LNCAP (cell line): ENCODE measurements around the gene RPIA.

Source experiments
- CTCF ChIP-seq: fragments of 450-650 bp; IDR thresholded peaks from 2 replicates; pipeline ENCODE4 v1.5.1; 2017; ENCODE audit warnings: mild to moderate bottlenecking

Gene RPIA

GRCh38 chr2:88737385-88737784, 45.9 kb downstream of the RPIA start:
- no peak for TF ChIP-seq CTCF

DNA sequence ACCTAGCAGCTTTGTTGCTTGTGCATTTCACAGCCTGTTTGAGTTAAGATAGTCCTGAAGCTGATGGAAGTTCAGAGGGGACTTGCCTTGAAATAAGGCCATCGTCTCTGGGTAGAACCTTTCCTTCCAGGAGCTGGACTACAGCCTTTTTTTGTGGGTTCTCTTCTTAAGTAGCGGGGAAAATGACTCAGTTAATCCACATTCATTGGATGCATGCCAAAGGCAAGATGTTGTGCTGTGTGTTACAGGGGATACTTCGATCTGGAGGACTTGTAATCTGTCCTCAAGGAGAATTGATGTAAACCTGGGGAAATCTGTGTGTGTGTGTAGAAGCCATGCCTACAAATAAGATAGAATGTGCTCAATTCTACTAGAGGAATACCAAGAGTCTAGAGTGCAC, 46.8 kb downstream of the RPIA start:
- TF ChIP-seq CTCF = no peak

DNA sequence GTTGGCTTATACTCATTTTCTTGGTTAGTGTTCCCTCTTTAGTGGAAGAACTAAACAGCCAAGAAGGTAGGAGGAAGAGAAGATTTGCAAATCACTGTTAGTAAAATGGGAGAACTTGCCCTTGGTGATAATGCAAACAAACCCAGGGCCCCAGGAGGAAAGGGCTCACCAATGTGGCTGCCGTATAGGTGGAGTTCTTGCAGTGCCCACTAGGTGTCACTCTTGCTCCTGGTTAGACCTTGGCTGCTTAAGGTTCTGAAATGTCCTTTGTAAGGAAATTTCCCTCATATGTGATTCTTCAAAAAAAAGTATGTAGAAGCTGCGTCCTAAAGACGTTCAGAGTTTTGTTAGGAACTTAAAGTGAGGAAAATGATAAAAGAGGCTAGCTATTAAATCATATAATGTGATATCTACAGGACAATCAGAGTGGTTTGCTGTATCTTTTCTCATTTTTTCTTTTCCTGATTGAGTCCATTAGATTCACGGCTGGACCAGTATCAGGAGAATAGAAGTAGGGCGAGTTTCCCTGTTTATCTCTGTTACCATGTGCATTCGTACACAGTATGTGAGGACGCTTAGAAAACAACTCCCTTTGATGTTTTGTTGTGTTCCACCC, 48.6 kb downstream of the RPIA start:
- TF ChIP-seq CTCF = peak; percentile 89

GRCh38 chr2:88746929-88747490, 55.5 kb downstream of the RPIA start:
- no peak for TF ChIP-seq CTCF

DNA sequence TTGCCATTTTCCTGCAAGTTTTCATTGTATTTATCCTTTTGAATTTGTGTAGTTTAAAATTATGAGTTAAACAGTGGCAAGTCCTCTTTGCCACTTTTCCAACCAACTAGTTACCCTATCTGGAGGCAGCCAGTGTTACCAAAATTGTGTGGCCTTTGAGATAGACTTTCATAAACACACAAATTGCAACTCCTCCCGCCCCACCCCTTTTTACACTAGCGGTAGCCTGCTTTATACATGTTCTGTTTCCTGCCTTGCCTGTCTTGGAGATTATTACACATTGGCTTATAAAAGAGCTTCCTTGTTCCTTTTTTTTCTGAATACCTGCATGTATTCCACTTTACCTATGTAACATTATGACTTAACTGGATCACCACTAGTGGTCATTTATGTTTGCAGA, 56.5 kb downstream of the RPIA start:
- no peak for TF ChIP-seq CTCF

GRCh38 chr2:88751768-88752167, 60.3 kb downstream of the RPIA start:
- TF ChIP-seq CTCF = no peak

GRCh38 chr2:88753833-88754584, 62.5 kb downstream of the RPIA start:
- no peak for TF ChIP-seq CTCF
